D721Med (cell line): ENCODE data around the gene HDAC4.

Experiments used
- DNase-seq: peaks from one replicate; pipeline ENCODE4 v3.0.0; 2011; ENCODE audit warnings: low spot score; ENCODE audit not compliant: insufficient read length
- FAIRE-seq: peaks from 2 replicates; lab custom pipeline; 2011; peaks lifted over from hg19 to GRCh38; lab: Jason Lieb, UNC
- TF ChIP-seq, protein P1 (sequence below): IDR thresholded peaks from 2 replicates; pipeline ENCODE4 v1.5.1; 2012; ENCODE audit warnings: mild to moderate bottlenecking, control low read depth; ENCODE audit not compliant: insufficient read depth; ENCODE audit errors: missing control alignments

HDAC4 gene

DNA sequence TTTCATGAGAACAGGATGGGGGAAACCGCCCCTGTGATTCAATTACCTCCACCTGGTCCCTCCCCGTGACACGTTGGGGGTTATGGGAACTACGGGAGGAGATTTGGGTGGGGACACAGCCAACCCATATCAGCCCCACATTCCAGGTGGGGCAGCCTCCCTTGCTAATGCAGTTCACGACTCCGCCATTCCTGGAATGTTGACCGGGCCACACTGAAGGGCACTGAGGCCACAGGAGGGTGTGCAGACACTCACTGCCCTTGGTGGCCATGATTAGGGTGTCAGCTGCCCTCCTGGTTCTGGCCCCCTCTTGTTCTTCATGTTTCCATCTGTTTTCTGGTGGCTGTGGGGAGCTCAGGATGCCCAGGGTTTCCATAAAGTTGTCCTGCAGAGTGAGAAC, 376.6 kb downstream of the HDAC4 start:
- TF ChIP-seq, protein P1, sequence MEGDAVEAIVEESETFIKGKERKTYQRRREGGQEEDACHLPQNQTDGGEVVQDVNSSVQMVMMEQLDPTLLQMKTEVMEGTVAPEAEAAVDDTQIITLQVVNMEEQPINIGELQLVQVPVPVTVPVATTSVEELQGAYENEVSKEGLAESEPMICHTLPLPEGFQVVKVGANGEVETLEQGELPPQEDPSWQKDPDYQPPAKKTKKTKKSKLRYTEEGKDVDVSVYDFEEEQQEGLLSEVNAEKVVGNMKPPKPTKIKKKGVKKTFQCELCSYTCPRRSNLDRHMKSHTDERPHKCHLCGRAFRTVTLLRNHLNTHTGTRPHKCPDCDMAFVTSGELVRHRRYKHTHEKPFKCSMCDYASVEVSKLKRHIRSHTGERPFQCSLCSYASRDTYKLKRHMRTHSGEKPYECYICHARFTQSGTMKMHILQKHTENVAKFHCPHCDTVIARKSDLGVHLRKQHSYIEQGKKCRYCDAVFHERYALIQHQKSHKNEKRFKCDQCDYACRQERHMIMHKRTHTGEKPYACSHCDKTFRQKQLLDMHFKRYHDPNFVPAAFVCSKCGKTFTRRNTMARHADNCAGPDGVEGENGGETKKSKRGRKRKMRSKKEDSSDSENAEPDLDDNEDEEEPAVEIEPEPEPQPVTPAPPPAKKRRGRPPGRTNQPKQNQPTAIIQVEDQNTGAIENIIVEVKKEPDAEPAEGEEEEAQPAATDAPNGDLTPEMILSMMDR = no peak
- no peak for FAIRE-seq
- DNase-seq = no peak

DNA sequence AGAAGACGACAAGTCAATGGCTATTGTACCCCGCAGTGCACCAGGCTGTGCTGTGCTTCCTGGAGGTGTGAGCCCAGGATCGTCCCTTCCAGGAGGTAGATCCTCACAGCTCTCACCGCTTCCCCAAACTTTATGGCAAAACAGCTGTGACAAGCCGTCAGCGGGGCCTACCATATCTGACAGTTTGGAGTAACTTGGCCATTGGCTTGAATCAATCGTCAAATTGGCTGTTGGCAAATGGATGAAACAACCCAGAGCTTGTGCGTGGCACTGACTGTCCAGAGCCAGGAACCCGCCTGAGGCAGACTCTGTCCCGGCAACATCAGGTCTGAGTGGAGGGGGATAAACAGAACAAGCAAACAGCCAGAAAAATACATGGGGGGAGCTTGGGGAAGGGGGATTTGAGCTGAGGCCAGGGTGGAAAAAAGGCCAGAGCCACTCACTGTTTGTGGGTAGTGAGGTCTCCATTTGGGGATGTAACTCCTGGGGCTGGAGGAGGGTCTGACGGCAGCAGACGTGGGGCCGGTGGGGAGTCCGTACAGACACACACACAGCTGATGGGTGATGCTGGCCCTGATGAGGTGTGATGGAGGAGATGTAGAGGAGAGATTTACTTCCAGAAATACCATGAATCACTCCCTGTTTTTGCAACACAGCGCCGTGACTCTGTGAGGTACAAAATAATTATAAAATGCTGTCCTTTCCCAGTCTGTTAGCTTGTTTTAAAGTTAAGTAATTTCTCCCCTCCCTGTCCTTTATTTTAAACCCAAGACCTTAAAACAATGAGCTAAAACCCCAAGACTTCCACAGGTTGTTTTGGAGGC, 378.2 kb downstream of the HDAC4 start:
- TF ChIP-seq, protein P1 = no peak
- DNase-seq (no peak), FAIRE-seq (no peak)

DNA sequence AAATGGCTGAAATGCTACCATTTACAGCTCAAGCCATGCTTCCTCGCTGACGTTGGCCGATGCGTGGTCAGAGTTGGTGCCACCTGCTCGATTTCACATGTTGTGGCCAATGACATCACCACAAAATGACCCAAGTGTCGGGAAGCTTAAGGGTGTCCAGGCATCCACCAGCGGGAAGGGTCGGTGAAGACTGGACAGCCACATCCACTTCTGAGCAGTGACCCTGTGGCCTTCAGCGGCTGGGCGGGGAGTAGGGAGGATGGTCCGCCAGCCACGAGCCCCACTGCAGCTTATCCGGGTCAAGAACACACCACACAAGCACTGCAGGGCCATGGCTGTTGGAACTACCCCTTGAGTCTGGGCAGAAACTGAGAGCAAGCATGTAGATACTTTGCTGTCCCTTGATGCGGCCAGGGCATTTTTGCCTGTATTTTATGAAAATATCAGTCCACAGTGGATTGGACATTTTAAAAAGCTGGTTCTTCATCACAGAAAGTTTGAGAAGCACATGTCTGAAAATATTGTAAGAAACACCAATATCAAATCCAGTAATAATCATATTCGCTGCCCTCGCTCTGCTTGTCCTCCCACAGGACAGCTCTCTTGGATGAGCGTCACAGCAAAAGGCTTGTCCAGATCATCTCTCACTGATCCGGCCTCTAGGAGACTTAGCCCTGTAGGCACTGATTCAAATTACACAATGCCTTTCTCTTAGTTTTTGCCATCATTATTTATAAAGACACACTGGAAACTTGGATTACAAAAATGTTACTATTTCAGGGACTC, 379.0 kb downstream of the HDAC4 start:
- FAIRE-seq = no peak
- TF ChIP-seq, protein P1 = no peak
- no peak for DNase-seq

DNA sequence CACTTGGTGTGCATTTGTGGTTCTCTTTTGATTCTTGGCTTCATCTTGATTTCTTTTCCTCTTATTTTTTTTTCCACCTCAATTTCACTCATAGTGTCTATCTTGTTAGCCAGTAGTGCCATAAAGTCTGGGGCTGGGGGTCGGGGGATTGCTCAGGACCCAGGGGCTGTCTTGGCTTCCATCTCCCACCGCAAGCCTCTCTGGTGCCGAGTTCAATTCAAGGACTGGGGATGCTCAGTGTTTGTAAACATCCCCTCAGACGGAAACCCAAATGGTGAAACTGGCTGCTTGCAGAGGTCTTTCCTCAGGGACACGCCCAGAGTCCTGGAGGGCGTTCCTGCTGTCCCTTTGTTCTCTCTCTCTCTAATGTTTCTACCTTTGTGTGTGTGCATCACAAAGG, 379.6 kb downstream of the HDAC4 start:
- FAIRE-seq = no peak
- TF ChIP-seq, protein P1 = no peak

DNA sequence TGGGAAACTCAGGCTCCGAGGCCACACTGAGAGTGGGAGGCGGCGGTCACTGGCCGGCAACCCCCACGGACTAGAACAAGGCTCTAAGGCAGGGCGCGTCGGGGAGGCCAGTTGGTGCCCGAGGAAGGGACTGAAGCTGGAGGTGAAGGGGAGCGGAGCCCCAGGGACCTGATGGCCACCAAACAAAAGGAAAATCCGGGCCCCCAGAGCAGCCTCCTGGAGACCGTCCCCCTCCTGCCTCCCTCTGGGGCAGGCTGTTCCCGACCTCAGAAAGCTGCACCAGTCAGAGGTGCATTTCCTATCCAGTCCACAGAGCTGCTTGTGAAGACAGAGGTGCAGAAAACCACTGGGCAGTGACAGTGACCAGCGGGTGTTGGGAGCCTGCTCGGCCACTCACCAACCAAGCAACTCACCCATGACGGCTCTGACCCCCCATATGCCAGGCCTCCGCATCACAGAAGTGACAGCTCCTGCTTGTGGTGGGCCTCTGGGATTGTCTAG, 380.2 kb downstream of the HDAC4 start:
- TF ChIP-seq, protein P1 = no peak
- FAIRE-seq = no peak
- no peak for DNase-seq

More for the DNA sequence above, 379.6 kb downstream of the HDAC4 start:
- DNase-seq = no peak

DNA sequence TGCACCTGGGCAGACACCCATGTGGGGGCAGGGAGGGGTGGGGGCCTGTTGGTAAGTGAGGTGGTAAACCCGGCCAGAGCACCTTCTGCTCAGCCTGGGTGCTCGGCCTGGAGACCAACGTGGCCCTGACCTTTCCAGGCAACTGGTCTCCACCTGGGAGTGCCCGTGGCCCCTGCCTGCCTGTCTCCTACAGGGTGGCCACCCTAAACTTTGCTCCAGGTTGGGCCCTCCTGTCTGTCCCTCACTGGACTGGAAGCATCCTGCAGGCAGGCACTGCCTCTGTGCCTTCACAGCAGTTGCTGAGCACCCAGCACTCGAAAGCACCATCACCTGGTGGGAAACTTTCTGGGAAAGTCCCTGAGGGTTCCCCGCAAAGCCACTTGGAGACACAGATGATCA, 381.6 kb downstream of the HDAC4 start:
- TF ChIP-seq, protein P1 = no peak
- DNase-seq = no peak
- no peak for FAIRE-seq
